HCT116 (cell line): Measurements from ENCODE around the gene KRTAP9-1. TPM values are rescaled to one million over a fixed set of nuclear protein-coding genes. Genes with fewer than 3 reads are reported as not detected.

Experiments
- ATAC-seq: fragments of 200-7000 bp; cut with Tn5 transposase; 2 replicates; pipeline ENCODE4 v1.9.1; 2020; ENCODE audit warnings: mild to moderate bottlenecking, moderate library complexity
- BruUV-seq: library from RNA; stranded (reverse); fragments of 400-500 nt; replicated peaks from 2 replicates; lab custom pipeline; 2021; lab: Mats Ljungman, UMichigan
- CTCF ChIA-PET: fragments of 300-600 bp; sonication (Branson Sonifier 250); formaldehyde crosslinking; loops from one replicate; lab custom pipeline; 2021; ENCODE audit warnings: antibody characterized with exemption; lab: Charles Lee
- POLR2A ChIA-PET: fragments of 300-600, 350-600 bp; sonication (Branson Sonifier 250); formaldehyde crosslinking; loops from one replicate; lab custom pipeline; 2021; ENCODE audit warnings: antibody characterized with exemption; lab: Charles Lee
- RAD21 ChIA-PET, 2 experiments: fragments of 300-600 bp; sonication (Branson Sonifier 250); formaldehyde crosslinking; loops; one replicate each; lab custom pipeline; 2023; ENCODE audit warnings: low total read pairs in 2 of 2; ENCODE audit not compliant: uncharacterized antibody in 2 of 2, unreplicated experiment in 2 of 2, low non-redundant PET in 1 of 2; lab: Charles Lee
- DNase-seq: peaks from one replicate; pipeline ENCODE4 v3.0.0-alpha.2; 2010; ENCODE audit warnings: low read depth, low spot score
- H2AFZ ChIP-seq: fragments of 200-600 bp; shearing (Covaris generic), sonication (generic); 2 replicates; pipeline ENCODE4 v1.6.1; 2017; ENCODE audit warnings: low read depth, mixed run types, mixed read lengths, antibody characterized with exemption, low read length; ENCODE audit not compliant: poor library complexity, severe bottlenecking
- H3K27ac ChIP-seq: 2 replicates; pipeline ENCODE4 v1.5.1; 2012; ENCODE audit warnings: low read depth, low read length
- H3K27me3 ChIP-seq: fragments of 200-600 bp; sonication (generic); 2 replicates; pipeline ENCODE4 v1.6.1; 2016; ENCODE audit warnings: mixed run types, low read length, mixed read lengths; ENCODE audit not compliant: insufficient read depth
- H3K36me3 ChIP-seq, 2 experiments: fragments of 200-500 bp in 1 of 2; fragments of 200-600 bp in 1 of 2; sonication (Bioruptor generic) in 1 of 2; sonication (generic) in 1 of 2; 2 replicates each; pipeline versions ENCODE4 v1.5.1 to v1.6.1; 2014 to 2016; ENCODE audit warnings: low read length in 2 of 2, inconsistent platforms in 1 of 2, mixed read lengths in 1 of 2, mixed run types in 1 of 2; ENCODE audit not compliant: insufficient read depth in 2 of 2, control insufficient read depth in 1 of 2
- H3K4me1 ChIP-seq, 2 experiments: fragments of 200-600 bp in 1 of 2; sonication (generic) in 1 of 2; 2 replicates each; pipeline versions ENCODE4 v1.5.1 to v1.6.1; 2012 to 2017; ENCODE audit warnings: low read length in 2 of 2, inconsistent platforms in 1 of 2, mild to moderate bottlenecking in 1 of 2, mixed read lengths in 1 of 2, mixed run types in 1 of 2, moderate library complexity in 1 of 2; ENCODE audit not compliant: insufficient read depth in 2 of 2, control insufficient read depth in 1 of 2
- H3K4me2 ChIP-seq: fragments of 200-600 bp; sonication (generic); 2 replicates; pipeline ENCODE4 v1.6.1; 2017; ENCODE audit warnings: mixed run types, low read length, mixed read lengths
- H3K4me3 ChIP-seq, 2 experiments: fragments of 200-600 bp in 1 of 2; sonication (generic) in 1 of 2; replicated peaks in 1 of 2; 2 replicates each; pipeline ENCODE4 v1.5.1; 2011 to 2016; ENCODE audit warnings: low read length in 2 of 2, control low read depth in 1 of 2, low read depth in 1 of 2, mild to moderate bottlenecking in 1 of 2, mixed read lengths in 1 of 2, mixed run types in 1 of 2
- H3K79me2 ChIP-seq: fragments of 200-600 bp; sonication (generic); 2 replicates; pipeline ENCODE4 v1.6.1; 2017; ENCODE audit warnings: mild to moderate bottlenecking, mixed run types, low read length, moderate library complexity, mixed read lengths; ENCODE audit not compliant: insufficient read depth
- H3K9ac ChIP-seq: fragments of 200-600 bp; sonication (generic); 2 replicates; pipeline ENCODE4 v1.6.1; 2016; ENCODE audit warnings: low read length, mixed read lengths
- H3K9me2 ChIP-seq: fragments of 200-600 bp; sonication (generic), shearing (Covaris generic); 2 replicates; pipeline ENCODE4 v1.6.1; 2017; ENCODE audit warnings: mixed run types, mild to moderate bottlenecking, moderate library complexity; ENCODE audit not compliant: insufficient read depth
- H3K9me3 ChIP-seq, 2 experiments: fragments of 200-500 bp in 1 of 2; fragments of 200-600 bp in 1 of 2; sonication (Bioruptor generic) in 1 of 2; sonication (generic) in 1 of 2; 2 replicates each; pipeline ENCODE4 v1.6.1; 2014 to 2017; ENCODE audit warnings: low read length in 2 of 2, mixed read lengths in 2 of 2, inconsistent platforms in 1 of 2, low read depth in 1 of 2, mild to moderate bottlenecking in 1 of 2, mixed run types in 1 of 2, moderate library complexity in 1 of 2; ENCODE audit not compliant: control insufficient read depth in 1 of 2, insufficient read depth in 1 of 2
- H4K20me1 ChIP-seq: fragments of 200-600 bp; sonication (generic), shearing (Covaris generic); 2 replicates; pipeline ENCODE4 v1.6.1; 2017; ENCODE audit warnings: mixed run types, mild to moderate bottlenecking, moderate library complexity; ENCODE audit not compliant: insufficient read depth
- ATF3 ChIP-seq: IDR thresholded peaks from 2 replicates; pipeline ENCODE4 v1.6.1; 2012
- CBX3 ChIP-seq: IDR thresholded peaks from 2 replicates; pipeline ENCODE4 v1.6.1; 2012; ENCODE audit warnings: low read depth
- EGR1 ChIP-seq: IDR thresholded peaks from 2 replicates; pipeline ENCODE4 v1.6.1; 2012; ENCODE audit warnings: low read depth
- ELF1 ChIP-seq: IDR thresholded peaks from 2 replicates; pipeline ENCODE4 v1.6.1; 2012; ENCODE audit warnings: low read depth, borderline replicate concordance
- EZH2 ChIP-seq: fragments of 200-600 bp; sonication (generic); IDR thresholded peaks from 2 replicates; pipeline ENCODE4 v1.6.1; 2017; ENCODE audit warnings: antibody characterized with exemption, mixed run types
- EZH2phosphoT487 ChIP-seq: fragments of 200-600 bp; IDR thresholded peaks from 2 replicates; pipeline ENCODE4 v1.6.1; 2018; ENCODE audit warnings: antibody characterized with exemption, borderline replicate concordance
- JUND ChIP-seq: IDR thresholded peaks from 2 replicates; pipeline ENCODE4 v1.6.1; 2012
- MAX ChIP-seq: IDR thresholded peaks from 2 replicates; pipeline ENCODE4 v1.6.1; 2012
- POLR2A ChIP-seq: IDR thresholded peaks from 2 replicates; pipeline ENCODE4 v1.7.0; 2011; ENCODE audit warnings: borderline replicate concordance; ENCODE audit not compliant: insufficient read depth, insufficient read length; ENCODE audit errors: extremely low read depth
- POLR2AphosphoS5 ChIP-seq: IDR thresholded peaks from 2 replicates; pipeline ENCODE4 v1.6.1; 2011; ENCODE audit warnings: mild to moderate bottlenecking, low read depth, low read length, moderate library complexity
- RAD21 ChIP-seq: IDR thresholded peaks from 2 replicates; pipeline ENCODE4 v1.6.1; 2012; ENCODE audit warnings: low read depth, mild to moderate bottlenecking
- REST ChIP-seq: IDR thresholded peaks from 2 replicates; pipeline ENCODE4 v1.6.1; 2012; ENCODE audit warnings: low read depth
- SP1 ChIP-seq: IDR thresholded peaks from 2 replicates; pipeline ENCODE4 v1.6.1; 2012; ENCODE audit warnings: low read depth
- SRF ChIP-seq: IDR thresholded peaks from 2 replicates; pipeline ENCODE4 v1.6.1; 2012; ENCODE audit warnings: low read depth
- TCF7L2 ChIP-seq: IDR thresholded peaks from 2 replicates; pipeline ENCODE4 v1.7.0; 2011; ENCODE audit warnings: borderline replicate concordance, inconsistent platforms; ENCODE audit not compliant: insufficient read depth, insufficient read length; ENCODE audit errors: extremely low read depth
- YY1 ChIP-seq: IDR thresholded peaks from 2 replicates; pipeline ENCODE4 v1.6.1; 2011; ENCODE audit warnings: low read length, low read depth, moderate library complexity, mild to moderate bottlenecking; ENCODE audit not compliant: insufficient replicate concordance; ENCODE audit errors: extremely low read depth
- ZBTB33 ChIP-seq: IDR thresholded peaks from 2 replicates; pipeline ENCODE4 v1.6.1; 2011; ENCODE audit warnings: mild to moderate bottlenecking, low read length, moderate library complexity; ENCODE audit not compliant: insufficient replicate concordance; ENCODE audit errors: extremely low read depth
- ZFX ChIP-seq: fragments of 450-650 bp; IDR thresholded peaks from 2 replicates; pipeline ENCODE4 v1.6.1; 2017
- ZNF274 ChIP-seq: fragments of 200-500 bp; sonication (Bioruptor generic); IDR thresholded peaks from 2 replicates; pipeline ENCODE4 v1.6.1; 2014; ENCODE audit warnings: mild to moderate bottlenecking, low read depth, low read length, inconsistent platforms
- intact Hi-C: fragments of 100-400 bp; cut with micrococcal nuclease; formaldehyde crosslinking; loops from 2 replicates; pipeline ENCODE4 v1.10.0; 2022
- total RNA-seq: library from RNA; stranded (reverse); gene quantifications from one replicate; pipeline ENCODE4 v1.2.1, GENCODE V29; 2021; ENCODE audit not compliant: unreplicated experiment

The KRTAP9-1 gene
- total RNA-seq, 1 experiment from 2014 or later = not detected

- TF ChIP-seq ZBTB33 (no peak), ELF1 (no peak)
Observed at GRCh38 chr17:41150026-41150425, 39.7 kb upstream of the KRTAP9-1 start (continued).

- Histone ChIP-seq H3K27ac (no peak overlapping the region), H3K79me2 (no peaks in the 10 kb centered on the region), H3K9ac (no peak overlapping the region), H3K4me3 (no peak overlapping the region), H2AFZ (no peak overlapping the region), H3K9me2 (no peaks in the 10 kb centered on the region), H4K20me1 (no peaks in the 10 kb centered on the region), H3K27me3 (no peaks in the 10 kb centered on the region), H3K4me1 (no peaks in the 10 kb centered on the region), H3K36me3 (no peaks in the 10 kb centered on the region), H3K9me3 (peaks cover 0 to 10% of the 10 kb centered on the region in 2 experiments; a peak in 1 of 4 replicates), H3K4me2 (no peak overlapping the region)
- intact Hi-C loops = no loop called here
- RAD21 ChIA-PET = no interaction called here
- CTCF ChIA-PET = no interaction called here
- no TSS peak for BruUV-seq
- no peak for ATAC-seq
- POLR2A ChIA-PET = no interaction called here
- TF ChIP-seq ZNF274 (no peak), EZH2 (no peak), EZH2phosphoT487 (no peak), SP1 (no peak), MAX (no peak), REST (no peak), RAD21 (no peak), POLR2AphosphoS5 (no peak), ZFX (no peak), ATF3 (no peak), SRF (no peak), TCF7L2 (no peak), CBX3 (no peak), EGR1 (no peak), YY1 (no peak), ELF1 (no peak), POLR2A (no peak), ZBTB33 (no peak), JUND (no peak)
- no peak for DNase-seq
Observed at GRCh38 chr17:41151525-41151924, 38.2 kb upstream of the KRTAP9-1 start.
